ENCODE data around the gene OXT.

DNA sequence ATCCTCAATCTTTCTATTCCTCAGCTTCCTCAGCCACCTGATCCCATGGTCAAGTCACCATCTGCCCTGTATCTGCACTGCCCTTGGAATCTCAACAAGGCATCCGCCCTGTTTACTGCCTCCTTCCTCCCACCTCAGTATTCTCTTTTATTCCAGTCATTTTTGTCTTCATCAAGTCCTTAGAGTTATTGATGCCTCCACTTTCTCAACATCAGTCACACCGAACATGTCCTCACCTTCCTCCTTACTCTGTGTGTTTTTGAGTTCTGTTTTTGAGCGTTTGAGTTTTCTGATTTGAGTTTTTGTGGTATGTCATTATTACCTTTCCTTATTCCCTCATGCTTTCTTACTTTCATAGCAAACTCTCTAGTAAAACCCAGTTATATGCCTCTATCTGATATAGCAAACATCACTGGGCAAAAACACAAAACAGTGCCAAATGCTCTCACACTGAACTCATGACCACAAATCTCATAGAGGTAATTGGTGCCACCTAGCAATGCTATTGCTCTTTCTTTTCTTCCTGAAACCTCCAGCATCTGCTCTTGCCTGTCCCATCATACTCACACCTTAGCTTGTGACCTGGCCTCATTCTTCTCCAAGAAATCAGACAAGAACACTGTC is 39.8 kb upstream of the OXT start:
- TF ChIP-seq, protein P1, sequence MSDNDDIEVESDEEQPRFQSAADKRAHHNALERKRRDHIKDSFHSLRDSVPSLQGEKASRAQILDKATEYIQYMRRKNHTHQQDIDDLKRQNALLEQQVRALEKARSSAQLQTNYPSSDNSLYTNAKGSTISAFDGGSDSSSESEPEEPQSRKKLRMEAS (IDR thresholded peaks at IDR 0.05) = no peak
- TF ChIP-seq GABPA (IDR thresholded peaks at IDR 0.05; ENCODE audit: borderline replicate concordance, insufficient read depth, low read length) (no peak), TAF1 (IDR thresholded peaks at IDR 0.05; ENCODE audit: low read depth, low read length) (no peak), EZH2 (IDR thresholded peaks at IDR 0.05; ENCODE audit: low read depth, low read length, severe bottlenecking) (no peak), CREB1 (IDR thresholded peaks at IDR 0.05) (no peak), POLR2AphosphoS5 (IDR thresholded peaks at IDR 0.05; ENCODE audit: low read depth, low read length) (no peak), YY1 (IDR thresholded peaks at IDR 0.05; ENCODE audit: low read depth, low read length) (no peak), POLR2A (IDR thresholded peaks at IDR 0.05; ENCODE audit: control extremely low read depth in 1 of 2, low read depth in 2 of 2, low read length in 2 of 2) (no peak), KDM5A (IDR thresholded peaks at IDR 0.05; ENCODE audit: low read length) (no peak), RFX5 (IDR thresholded peaks at IDR 0.05; ENCODE audit: borderline replicate concordance, low read depth, low read length) (no peak)
- TF ChIP-seq, protein P2, sequence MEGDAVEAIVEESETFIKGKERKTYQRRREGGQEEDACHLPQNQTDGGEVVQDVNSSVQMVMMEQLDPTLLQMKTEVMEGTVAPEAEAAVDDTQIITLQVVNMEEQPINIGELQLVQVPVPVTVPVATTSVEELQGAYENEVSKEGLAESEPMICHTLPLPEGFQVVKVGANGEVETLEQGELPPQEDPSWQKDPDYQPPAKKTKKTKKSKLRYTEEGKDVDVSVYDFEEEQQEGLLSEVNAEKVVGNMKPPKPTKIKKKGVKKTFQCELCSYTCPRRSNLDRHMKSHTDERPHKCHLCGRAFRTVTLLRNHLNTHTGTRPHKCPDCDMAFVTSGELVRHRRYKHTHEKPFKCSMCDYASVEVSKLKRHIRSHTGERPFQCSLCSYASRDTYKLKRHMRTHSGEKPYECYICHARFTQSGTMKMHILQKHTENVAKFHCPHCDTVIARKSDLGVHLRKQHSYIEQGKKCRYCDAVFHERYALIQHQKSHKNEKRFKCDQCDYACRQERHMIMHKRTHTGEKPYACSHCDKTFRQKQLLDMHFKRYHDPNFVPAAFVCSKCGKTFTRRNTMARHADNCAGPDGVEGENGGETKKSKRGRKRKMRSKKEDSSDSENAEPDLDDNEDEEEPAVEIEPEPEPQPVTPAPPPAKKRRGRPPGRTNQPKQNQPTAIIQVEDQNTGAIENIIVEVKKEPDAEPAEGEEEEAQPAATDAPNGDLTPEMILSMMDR (IDR thresholded peaks at IDR 0.05; ENCODE audit: control extremely low read depth in 1 of 3, insufficient read depth in 1 of 3, low read depth in 1 of 3, low read length in 3 of 3) = no peak

Measured in H1 (cell line).